Breast epithelium (tissue), 4 donors: Measurements from ENCODE around the gene ENG. TPM values are rescaled to one million over a fixed set of nuclear protein-coding genes. Genes with fewer than 3 reads are reported as not detected.
A peak's percentile ranks its signal among the peaks of the same experiment; 100 is the strongest.

Source experiments
- DNase-seq, 2 donors: peaks; one replicate each; pipeline ENCODE4 v3.0.0-alpha.2; 2019; ENCODE audit warnings: low spot score in 2 of 2
- H3K27ac ChIP-seq, 2 donors: fragments of 200-600 bp; sonication (generic) in 1 of 2; one replicate each; pipeline ENCODE4 v1.5.1; 2016 to 2019; ENCODE audit warnings: mild to moderate bottlenecking in 1 of 2
- H3K27me3 ChIP-seq, 2 donors: fragments of 200-600 bp; sonication (generic) in 1 of 2; one replicate each; pipeline versions ENCODE4 v1.5.1 to v1.6.0; 2017 to 2019; ENCODE audit warnings: control low read depth in 1 of 2, mild to moderate bottlenecking in 1 of 2
- H3K36me3 ChIP-seq: fragments of 200-600 bp; one replicate; pipeline ENCODE4 v1.5.1; 2019
- H3K4me1 ChIP-seq, 2 donors: fragments of 200-600 bp; sonication (generic); one replicate each; pipeline ENCODE4 v1.5.1; 2016 to 2019; ENCODE audit warnings: control low read depth in 1 of 2
- H3K4me3 ChIP-seq, 3 donors: fragments of 200-600 bp; sonication (generic); 1 replicate in 2 of 3; 2 replicates in 1 of 3; pipeline ENCODE4 v1.5.1; 2016 to 2019; ENCODE audit warnings: mild to moderate bottlenecking in 3 of 3, moderate library complexity in 2 of 3
- H3K9me3 ChIP-seq, 2 donors: fragments of 200-600 bp; sonication (generic) in 1 of 2; one replicate each; pipeline ENCODE4 v1.5.1; 2016 to 2019; ENCODE audit warnings: control low read depth in 1 of 2
- CTCF ChIP-seq, 3 donors: fragments of 450-650 bp; IDR thresholded peaks; one replicate each; pipeline ENCODE4 v1.5.1; 2016 to 2017; ENCODE audit warnings: antibody characterized with exemption in 3 of 3, mild to moderate bottlenecking in 3 of 3, moderate library complexity in 3 of 3
- POLR2A ChIP-seq: fragments of 450-650 bp; IDR thresholded peaks from one replicate; pipeline ENCODE4 v1.6.1; 2016; ENCODE audit warnings: antibody characterized with exemption, mild to moderate bottlenecking, moderate library complexity
- POLR2AphosphoS5 ChIP-seq, 3 donors: sonication (generic); formaldehyde crosslinking; IDR thresholded peaks; one replicate each; pipeline ENCODE4 v1.6.1; 2017; ENCODE audit warnings: antibody characterized with exemption in 3 of 3
- intact Hi-C: fragments of 100-400 bp; cut with DNase I; formaldehyde crosslinking; loops from one replicate; pipeline ENCODE4 v1.15.1; 2023; ENCODE audit warnings: low total_unique reads
- total RNA-seq, 3 donors: library from RNA; depleted of rRNA; stranded (reverse); fragments of >200 nt; gene quantifications; one replicate each; pipeline ENCODE4 v1.1.0, GENCODE V29; 2016

The ENG gene
- total RNA-seq, 3 donors from 2014 or later = 21.5 to 50.8 (median 30.9) TPM

GRCh38 chr9:127869310-127870152, 15.1 kb upstream of the ENG start:
- peak; percentile 76 to 84 for DNase-seq
- Histone ChIP-seq H3K4me1 (peaks cover 3 to 10% of the 10 kb centered on the region in 2 donors), H3K36me3 (no peaks in the 10 kb centered on the region), H3K4me3 (no peak overlapping the region), H3K27me3 (no peaks in the 10 kb centered on the region), H3K27ac (peak overlapping the region in 1 of 2 donors; percentile 8), H3K9me3 (no peaks in the 10 kb centered on the region)
- intact Hi-C loops = loop anchor here (5.0 to 10.0 kb wide), 2 partner anchors 53 to 85 kb away; partner anchors contain the start of gene CDK9
- peak; percentile 70 to 94 (median 92) for TF ChIP-seq CTCF (IDR thresholded peaks at IDR 0.05)
- TF ChIP-seq POLR2AphosphoS5 (IDR thresholded peaks at IDR 0.05) = peak; percentile 42 to 61 (median 51)
- TF ChIP-seq POLR2A = no peak

GRCh38 chr9:127868278-127868902, 13.9 kb upstream of the ENG start:
- TF ChIP-seq POLR2A = no peak
- no peak for TF ChIP-seq CTCF (IDR thresholded peaks at IDR 0.05)
- no peak for TF ChIP-seq POLR2AphosphoS5 (IDR thresholded peaks at IDR 0.05)
- H3K27me3 ChIP-seq = no peaks in the 10 kb centered on the region
- no peaks in the 10 kb centered on the region for H3K9me3 ChIP-seq
- DNase-seq = no peak
- no peaks in the 10 kb centered on the region for H3K36me3 ChIP-seq
- H3K4me1 ChIP-seq = no peaks in the 10 kb centered on the region
- H3K4me3 ChIP-seq = no peak overlapping the region
- intact Hi-C loops = loop anchor here (5.0 kb wide), 1 partner anchor 54 kb away; no protein-coding TSS in a partner anchor
- peak overlapping the region in 1 of 2 donors; percentile 17 for H3K27ac ChIP-seq

- no peak for TF ChIP-seq POLR2AphosphoS5 (IDR thresholded peaks at IDR 0.05)
- no peak for TF ChIP-seq CTCF (IDR thresholded peaks at IDR 0.05)
- no peak for TF ChIP-seq POLR2A
- Histone ChIP-seq H3K27ac (peak overlapping the region in 1 of 2 donors; percentile 45), H3K4me1 (no peaks in the 10 kb centered on the region), H3K4me3 (no peak overlapping the region), H3K27me3 (no peaks in the 10 kb centered on the region), H3K9me3 (no peaks in the 10 kb centered on the region), H3K36me3 (no peaks in the 10 kb centered on the region)
- intact Hi-C loops = loop anchor here (2.0 to 5.0 kb wide), 2 partner anchors 55 to 131 kb away; no protein-coding TSS in a partner anchor
- no peak for DNase-seq
Observed at GRCh38 chr9:127867356-127868277, 13.2 kb upstream of the ENG start.

GRCh38 chr9:127866535-127866934, 12.1 kb upstream of the ENG start:
- H3K4me1 ChIP-seq = peaks cover 0 to 4% of the 10 kb centered on the region in 2 donors
- TF ChIP-seq POLR2A = no peak
- H3K4me3 ChIP-seq = no peak overlapping the region
- no peaks in the 10 kb centered on the region for H3K36me3 ChIP-seq
- intact Hi-C loops = loop anchor here (2.0 to 5.0 kb wide), 2 partner anchors 56 to 130 kb away; no protein-coding TSS in a partner anchor
- H3K27ac ChIP-seq = no peak overlapping the region
- H3K9me3 ChIP-seq = no peaks in the 10 kb centered on the region
- no peaks in the 10 kb centered on the region for H3K27me3 ChIP-seq
- DNase-seq = no peak
